Tibial nerve (tissue), 3 donors: Measurements from ENCODE around the gene ITPRIPL2.

Source experiments
- POLR2A ChIP-seq, 2 donors: fragments of 450-650 bp; IDR thresholded peaks; one replicate each; pipeline ENCODE4 v1.6.1; 2017; ENCODE audit warnings: antibody characterized with exemption in 2 of 2, mild to moderate bottlenecking in 2 of 2, moderate library complexity in 2 of 2
- TF ChIP-seq, protein P1 (sequence below), 5 experiments: fragments of 200-600 bp in 3 of 5; fragments of 450-650 bp in 2 of 5; sonication (generic) in 3 of 5; IDR thresholded peaks; one replicate each; pipeline ENCODE4 v1.5.1; 2016 to 2019; ENCODE audit warnings: antibody characterized with exemption in 5 of 5, mild to moderate bottlenecking in 3 of 5, moderate library complexity in 2 of 5

DNA sequence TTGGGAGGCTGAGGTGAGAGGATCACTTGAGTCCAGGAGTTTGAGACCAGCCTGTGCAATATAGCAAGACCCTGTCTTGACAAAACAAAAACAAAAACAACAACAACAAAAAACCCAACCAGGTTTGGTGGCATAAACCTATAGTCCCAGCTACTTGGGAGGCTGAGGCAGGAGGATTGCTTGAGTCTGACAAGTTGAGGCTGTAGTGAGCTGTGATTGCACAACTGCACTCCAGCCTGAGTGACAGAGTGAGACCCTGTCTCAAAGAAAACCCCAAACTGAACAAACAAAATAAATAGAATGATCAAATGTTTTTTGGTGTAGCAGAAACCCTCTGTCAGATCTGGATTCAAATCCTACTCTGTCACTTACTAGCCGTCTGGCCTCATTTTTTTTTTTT, 38.3 kb downstream of the ITPRIPL2 start:
- TF ChIP-seq, protein P1, sequence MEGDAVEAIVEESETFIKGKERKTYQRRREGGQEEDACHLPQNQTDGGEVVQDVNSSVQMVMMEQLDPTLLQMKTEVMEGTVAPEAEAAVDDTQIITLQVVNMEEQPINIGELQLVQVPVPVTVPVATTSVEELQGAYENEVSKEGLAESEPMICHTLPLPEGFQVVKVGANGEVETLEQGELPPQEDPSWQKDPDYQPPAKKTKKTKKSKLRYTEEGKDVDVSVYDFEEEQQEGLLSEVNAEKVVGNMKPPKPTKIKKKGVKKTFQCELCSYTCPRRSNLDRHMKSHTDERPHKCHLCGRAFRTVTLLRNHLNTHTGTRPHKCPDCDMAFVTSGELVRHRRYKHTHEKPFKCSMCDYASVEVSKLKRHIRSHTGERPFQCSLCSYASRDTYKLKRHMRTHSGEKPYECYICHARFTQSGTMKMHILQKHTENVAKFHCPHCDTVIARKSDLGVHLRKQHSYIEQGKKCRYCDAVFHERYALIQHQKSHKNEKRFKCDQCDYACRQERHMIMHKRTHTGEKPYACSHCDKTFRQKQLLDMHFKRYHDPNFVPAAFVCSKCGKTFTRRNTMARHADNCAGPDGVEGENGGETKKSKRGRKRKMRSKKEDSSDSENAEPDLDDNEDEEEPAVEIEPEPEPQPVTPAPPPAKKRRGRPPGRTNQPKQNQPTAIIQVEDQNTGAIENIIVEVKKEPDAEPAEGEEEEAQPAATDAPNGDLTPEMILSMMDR (IDR thresholded peaks at IDR 0.05): no peak
- no peak for TF ChIP-seq POLR2A (IDR thresholded peaks at IDR 0.05)
